GM19468 (cell line): ENCODE results near the gene FAM83C.

Experiments
- ATAC-seq: cut with Tn5 transposase; IDR thresholded peaks from one replicate; pipeline ENCODE4 v1.9.1; 2021; ENCODE audit warnings: mild to moderate bottlenecking, moderate library complexity, moderate number of reproducible peaks; ENCODE audit not compliant: unreplicated experiment; ENCODE audit errors: extremely low read depth

Gene FAM83C

DNA sequence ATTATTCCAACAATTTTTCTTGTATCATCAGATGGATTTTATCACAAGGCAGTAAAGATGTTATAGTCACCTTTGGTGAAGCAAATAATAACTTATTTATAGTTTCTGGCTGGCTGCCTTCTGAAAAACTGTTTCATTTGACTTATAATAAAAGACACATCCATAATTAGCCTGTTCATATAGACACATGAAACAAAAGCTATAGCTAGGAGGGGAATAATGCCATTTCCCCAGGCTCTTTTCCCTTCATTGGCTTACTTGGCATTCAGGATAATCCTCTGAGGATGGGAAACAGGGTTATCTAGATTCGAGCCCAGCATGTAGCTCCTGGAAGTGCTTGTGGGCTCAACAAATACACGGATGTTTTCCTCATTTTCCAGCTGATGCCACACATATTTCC, 48.2 kb downstream of the FAM83C start:
- no peak for ATAC-seq

DNA sequence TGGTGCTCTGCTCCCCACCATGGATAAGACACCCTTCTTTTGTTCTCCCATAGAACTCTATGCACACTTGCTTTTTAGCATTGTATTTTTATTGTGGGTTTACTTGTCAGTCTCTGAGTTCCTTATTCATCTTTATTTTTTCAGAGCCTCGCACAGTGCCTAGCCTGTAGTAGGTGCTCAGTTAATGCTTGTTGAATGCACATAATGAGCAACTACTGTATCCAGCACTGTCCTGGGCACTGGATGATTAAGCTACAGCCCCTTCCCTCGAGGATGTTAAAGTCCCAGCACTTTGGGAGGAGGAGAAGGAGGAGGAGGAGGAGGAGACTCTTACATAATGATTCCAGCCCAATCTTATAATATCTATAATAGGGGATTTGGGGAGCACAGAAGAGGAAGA, 48.9 kb downstream of the FAM83C start:
- ATAC-seq = no peak

DNA sequence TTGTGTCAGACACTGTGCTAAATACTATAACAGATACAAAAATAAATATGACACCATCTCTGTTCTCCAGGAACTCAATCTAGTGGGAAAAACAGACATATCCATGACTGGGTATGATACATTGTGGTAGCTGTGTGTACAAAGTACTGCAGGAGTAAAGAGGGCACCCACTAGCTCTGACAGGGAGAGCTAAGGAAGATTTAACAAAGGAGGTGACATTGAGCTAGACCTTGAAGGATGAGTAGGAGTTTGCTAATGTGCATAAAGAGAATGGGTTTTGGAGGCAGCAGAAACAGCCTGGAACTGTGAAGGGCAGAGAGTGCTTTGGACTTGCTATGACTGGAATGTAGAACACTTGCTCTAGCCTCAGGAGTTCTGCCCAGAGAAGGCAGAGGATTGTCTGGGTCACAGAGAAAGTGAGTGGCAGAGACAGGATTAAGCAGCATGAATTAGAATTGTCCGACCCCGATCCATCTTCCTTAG, 51.4 kb downstream of the FAM83C start:
- ATAC-seq = no peak

DNA sequence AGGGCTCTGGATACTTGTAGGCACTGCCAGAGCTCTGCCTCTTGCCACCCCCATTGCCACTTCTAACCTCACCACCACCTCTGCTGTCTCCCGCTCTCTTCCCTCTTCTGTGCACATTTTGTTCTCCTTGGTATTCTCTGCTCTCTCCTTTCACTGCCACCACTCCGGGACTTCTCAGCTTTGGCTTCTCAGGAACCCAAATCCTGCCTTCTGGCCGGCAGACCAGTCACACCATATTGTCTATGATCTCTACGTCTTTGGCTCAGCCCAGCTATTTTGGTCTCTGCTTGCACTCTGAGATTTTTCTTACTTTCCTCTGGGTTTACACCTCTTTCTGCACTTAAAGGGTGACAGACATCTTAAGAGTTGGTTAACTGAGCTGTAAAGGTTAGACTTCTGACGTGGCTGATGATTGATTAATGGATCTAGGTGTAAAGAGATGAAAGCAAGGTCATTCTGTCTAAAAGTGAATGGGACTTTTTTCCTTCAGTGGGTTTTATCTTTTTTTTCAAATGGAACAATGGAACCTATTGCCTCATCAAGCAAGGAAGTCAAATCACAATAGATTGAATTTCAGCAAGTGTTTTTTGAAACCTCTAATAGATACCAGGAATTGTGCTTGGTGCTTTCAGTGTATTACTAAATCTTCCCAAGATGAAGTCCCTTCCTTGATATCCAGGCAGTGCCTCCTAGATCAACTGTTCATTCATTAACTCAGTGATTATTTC, 52.0 kb downstream of the FAM83C start:
- no peak for ATAC-seq

DNA sequence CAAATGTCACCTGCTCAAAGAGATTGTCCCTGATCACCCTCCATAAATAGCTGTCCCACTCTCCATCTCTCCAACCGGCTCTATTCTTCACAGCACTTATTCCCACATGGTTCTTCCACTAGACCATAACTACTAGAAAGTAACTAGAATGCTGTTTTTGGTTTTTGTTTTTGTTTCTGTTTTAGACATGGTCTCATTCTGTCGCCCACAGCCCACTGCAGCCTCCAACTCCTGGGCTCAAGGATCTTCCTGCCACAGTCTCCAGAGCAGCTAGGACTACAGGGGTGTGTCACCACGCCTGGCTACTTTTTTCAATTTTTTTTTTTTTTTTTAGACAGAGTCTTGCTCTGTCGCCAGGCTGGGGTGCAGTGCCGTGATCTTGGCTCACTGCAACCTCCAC, 53.5 kb downstream of the FAM83C start:
- ATAC-seq = no peak

DNA sequence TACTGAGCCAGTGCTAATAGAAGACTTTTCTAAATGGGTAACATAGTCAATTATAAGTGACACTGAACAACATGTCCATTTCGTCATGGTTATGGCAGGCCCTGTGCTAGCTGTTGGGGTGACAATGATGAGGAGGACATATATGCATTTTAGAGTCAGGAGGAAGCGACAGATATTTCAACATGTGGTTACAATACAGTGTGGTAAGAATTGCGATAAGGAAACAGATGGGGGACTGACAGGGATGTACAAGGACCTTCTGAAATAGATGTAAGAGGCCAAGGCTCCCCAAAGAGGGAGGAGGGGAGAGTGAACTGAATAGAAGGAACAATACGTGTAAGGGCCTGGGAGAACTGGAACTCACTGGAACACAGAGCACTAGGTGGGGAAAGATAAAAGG, 54.1 kb downstream of the FAM83C start:
- no peak for ATAC-seq

DNA sequence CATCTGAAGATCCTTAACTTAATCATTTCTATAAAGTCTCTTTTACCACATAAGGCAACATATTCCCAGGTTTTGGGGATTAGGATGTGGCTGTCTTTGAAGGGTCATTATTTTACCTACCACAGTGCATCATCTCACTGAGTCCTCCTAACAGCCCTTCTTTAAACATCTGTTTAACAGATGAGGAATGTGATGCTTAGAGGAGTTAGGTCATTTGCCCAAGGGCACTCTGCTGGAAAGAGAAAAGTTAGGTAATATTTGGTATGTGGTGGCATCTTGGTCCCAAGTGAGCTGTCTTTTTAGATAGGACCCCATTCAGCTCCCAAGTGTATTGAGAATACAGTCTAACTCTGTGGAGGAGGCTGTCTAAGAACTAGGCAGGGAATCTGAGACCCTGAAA, 54.7 kb downstream of the FAM83C start:
- ATAC-seq = no peak

DNA sequence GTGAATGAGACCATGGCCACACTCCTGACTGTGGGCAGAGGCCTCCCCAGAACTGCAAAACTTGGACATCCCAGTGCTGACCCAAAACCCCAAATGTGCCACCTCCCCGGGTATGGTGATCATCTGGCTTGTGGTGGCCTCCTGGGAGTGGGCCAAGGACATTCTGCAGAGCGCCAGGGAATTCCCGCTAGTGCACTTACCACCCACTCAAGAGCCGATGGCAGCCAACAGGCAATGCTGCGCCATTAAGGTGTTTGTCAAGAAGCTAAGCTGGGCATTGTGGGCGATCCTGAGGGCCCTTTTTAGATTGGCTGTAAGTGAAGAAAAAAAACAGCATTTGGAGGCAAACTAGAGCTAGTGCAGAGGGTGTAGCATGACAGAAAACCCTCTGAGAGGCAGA, 56.3 kb downstream of the FAM83C start:
- ATAC-seq = no peak
